ENCODE measurements around the gene ZNF32. TPM values are rescaled to one million over a fixed set of nuclear protein-coding genes. Genes with fewer than 3 reads are reported as not detected.

The ZNF32 gene
- total RNA-seq, 1 experiment from 2014 or later: 14.6 TPM

GRCh38 chr10:43695321-43695720, 46.6 kb upstream of the ZNF32 start:
- Mint-ChIP-seq H3K27me3 (ENCODE audit: low read depth) (peaks cover 37% of the 10 kb centered on the region), H3K4me1 (0 out of 4 replicates have a peak, but pooled peaks cover 0 to under 1% of the 10 kb centered on the region in 2 experiments), H3K27ac (no peak overlapping the region), H3K4me3 (no peak overlapping the region), H3K36me3 (ENCODE audit: insufficient read depth in 1 of 3, low read depth in 3 of 3) (no peaks in the 10 kb centered on the region), H3K9me3 (no peaks in the 10 kb centered on the region)
- no peak overlapping the region for H3T11ph ChIP-seq (ENCODE audit: low read length)
- no peak overlapping the region for H3K18ac ChIP-seq (ENCODE audit: insufficient read length, low read depth, low read length)
- no peak overlapping the region for H3K4me2 ChIP-seq (ENCODE audit: insufficient read depth, insufficient read length, low read length)
- no peak overlapping the region for H3K14ac ChIP-seq (ENCODE audit: insufficient read depth, low read length)
- peaks cover 2% of the 10 kb centered on the region for H3K23me2 ChIP-seq (ENCODE audit: insufficient read length, low read depth, low read length, poor library complexity, severe bottlenecking)
- no peak overlapping the region for H4K8ac ChIP-seq (replicated peaks; ENCODE audit: insufficient read length, low read depth, low read length)
- no peak overlapping the region for H2AK5ac ChIP-seq (ENCODE audit: insufficient read length, low read length)
- no peak overlapping the region for H4K5ac ChIP-seq (ENCODE audit: insufficient read length, low read depth, low read length)
- no peak overlapping the region for H2BK120ac ChIP-seq (ENCODE audit: low read depth, low read length, poor library complexity, severe bottlenecking)
- H2BK15ac ChIP-seq (ENCODE audit: low read depth, low read length): no peak overlapping the region
- no peak overlapping the region for H3K56ac ChIP-seq (ENCODE audit: insufficient read length, low read depth, low read length)
- no peaks in the 10 kb centered on the region for H3K9me3 ChIP-seq (ENCODE audit: control insufficient read depth, low read depth, low read length)
- no peak overlapping the region for H2BK20ac ChIP-seq (ENCODE audit: low read depth, low read length, poor library complexity, severe bottlenecking)
- H3K27me3 ChIP-seq (ENCODE audit: insufficient read depth, low read length): peaks cover 7% of the 10 kb centered on the region; the same call in 1 of the 2 replicates
- no peaks in the 10 kb centered on the region for H4K20me1 ChIP-seq (ENCODE audit: control insufficient read depth, insufficient read depth, insufficient read length)
- H3K4ac ChIP-seq (ENCODE audit: low read depth, low read length): no peak overlapping the region
- H3K9ac ChIP-seq (ENCODE audit: extremely low read depth, insufficient read length, low read length): no peak overlapping the region
- H2BK12ac ChIP-seq (ENCODE audit: insufficient read length, low read depth, low read length): no peak overlapping the region
- no peaks in the 10 kb centered on the region for H3K79me1 ChIP-seq (ENCODE audit: insufficient read depth, low read depth, low read length, poor library complexity, severe bottlenecking)
- no peak overlapping the region for H3K27ac ChIP-seq (ENCODE audit: insufficient read length, low read depth, low read length)
- TF ChIP-seq, protein P1, sequence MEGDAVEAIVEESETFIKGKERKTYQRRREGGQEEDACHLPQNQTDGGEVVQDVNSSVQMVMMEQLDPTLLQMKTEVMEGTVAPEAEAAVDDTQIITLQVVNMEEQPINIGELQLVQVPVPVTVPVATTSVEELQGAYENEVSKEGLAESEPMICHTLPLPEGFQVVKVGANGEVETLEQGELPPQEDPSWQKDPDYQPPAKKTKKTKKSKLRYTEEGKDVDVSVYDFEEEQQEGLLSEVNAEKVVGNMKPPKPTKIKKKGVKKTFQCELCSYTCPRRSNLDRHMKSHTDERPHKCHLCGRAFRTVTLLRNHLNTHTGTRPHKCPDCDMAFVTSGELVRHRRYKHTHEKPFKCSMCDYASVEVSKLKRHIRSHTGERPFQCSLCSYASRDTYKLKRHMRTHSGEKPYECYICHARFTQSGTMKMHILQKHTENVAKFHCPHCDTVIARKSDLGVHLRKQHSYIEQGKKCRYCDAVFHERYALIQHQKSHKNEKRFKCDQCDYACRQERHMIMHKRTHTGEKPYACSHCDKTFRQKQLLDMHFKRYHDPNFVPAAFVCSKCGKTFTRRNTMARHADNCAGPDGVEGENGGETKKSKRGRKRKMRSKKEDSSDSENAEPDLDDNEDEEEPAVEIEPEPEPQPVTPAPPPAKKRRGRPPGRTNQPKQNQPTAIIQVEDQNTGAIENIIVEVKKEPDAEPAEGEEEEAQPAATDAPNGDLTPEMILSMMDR (conservative IDR thresholded peaks at IDR 0.05): no peak
- DNase-seq: no peak
- no peaks in the 10 kb centered on the region for H3K79me2 ChIP-seq (ENCODE audit: insufficient read depth, low read length)
- no CpG with 5 or more reads among the region's 8 CpGs for WGBS (ENCODE audit: extremely low coverage, insufficient read length, low lambda C conversion rate)
- H4K91ac ChIP-seq (ENCODE audit: insufficient read length, low read depth, low read length): no peak overlapping the region
- H3K4me1 ChIP-seq (ENCODE audit: insufficient read depth, low read length): no peaks in the 10 kb centered on the region
- H3K23ac ChIP-seq (ENCODE audit: insufficient read length, low read depth, low read length): no peak overlapping the region
- no peak overlapping the region for H2AFZ ChIP-seq (ENCODE audit: low read length)
- H2BK5ac ChIP-seq (ENCODE audit: insufficient read length, low read length): no peak overlapping the region

All from H9 (cell line).